Measurements from ENCODE around the gene RS1.

DNA sequence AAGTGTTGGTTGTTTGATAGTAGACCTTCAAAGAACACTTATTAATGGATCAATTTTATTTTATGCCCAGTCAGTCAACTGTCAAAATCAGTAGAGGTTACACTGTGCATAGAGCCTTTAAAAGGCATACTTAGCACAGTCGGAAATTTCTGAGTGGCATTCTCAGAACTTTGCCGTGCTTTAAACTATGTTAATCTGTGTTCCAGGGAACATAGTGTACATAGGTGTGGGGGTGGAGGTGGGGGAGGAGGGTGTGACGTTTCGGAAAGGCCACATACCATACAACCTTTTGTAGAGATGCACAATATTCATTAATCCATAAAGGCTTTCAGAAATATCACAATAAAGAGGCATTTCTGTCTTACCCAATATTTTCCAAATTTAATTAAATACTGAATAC, 75.8 kb downstream of the RS1 start:
- TF ChIP-seq ZBTB1 (CRISPR knock-in tag; IDR thresholded peaks at IDR 0.05; ENCODE audit: borderline replicate concordance), result no peak
- TF ChIP-seq, protein P1, sequence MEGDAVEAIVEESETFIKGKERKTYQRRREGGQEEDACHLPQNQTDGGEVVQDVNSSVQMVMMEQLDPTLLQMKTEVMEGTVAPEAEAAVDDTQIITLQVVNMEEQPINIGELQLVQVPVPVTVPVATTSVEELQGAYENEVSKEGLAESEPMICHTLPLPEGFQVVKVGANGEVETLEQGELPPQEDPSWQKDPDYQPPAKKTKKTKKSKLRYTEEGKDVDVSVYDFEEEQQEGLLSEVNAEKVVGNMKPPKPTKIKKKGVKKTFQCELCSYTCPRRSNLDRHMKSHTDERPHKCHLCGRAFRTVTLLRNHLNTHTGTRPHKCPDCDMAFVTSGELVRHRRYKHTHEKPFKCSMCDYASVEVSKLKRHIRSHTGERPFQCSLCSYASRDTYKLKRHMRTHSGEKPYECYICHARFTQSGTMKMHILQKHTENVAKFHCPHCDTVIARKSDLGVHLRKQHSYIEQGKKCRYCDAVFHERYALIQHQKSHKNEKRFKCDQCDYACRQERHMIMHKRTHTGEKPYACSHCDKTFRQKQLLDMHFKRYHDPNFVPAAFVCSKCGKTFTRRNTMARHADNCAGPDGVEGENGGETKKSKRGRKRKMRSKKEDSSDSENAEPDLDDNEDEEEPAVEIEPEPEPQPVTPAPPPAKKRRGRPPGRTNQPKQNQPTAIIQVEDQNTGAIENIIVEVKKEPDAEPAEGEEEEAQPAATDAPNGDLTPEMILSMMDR (CRISPR knock-in tag; IDR thresholded peaks at IDR 0.05), result no peak
- TF ChIP-seq CHD2 (IDR thresholded peaks at IDR 0.05; ENCODE audit: low read depth, low read length), result no peak
- TF ChIP-seq NCOR1 (IDR thresholded peaks at IDR 0.05; ENCODE audit: borderline replicate concordance, low read length), result no peak
- no peak for TF ChIP-seq CEBPB (IDR thresholded peaks at IDR 0.05; ENCODE audit: borderline replicate concordance, low read depth, low read length)
